GM06990 (cell line): ENCODE data around the gene ZBTB12.
A peak's percentile ranks its signal among the peaks of the same experiment; 100 is the strongest.

Source experiments
- DNase-seq: peaks from one replicate; pipeline ENCODE4 v3.0.0-alpha.2; 2011; ENCODE audit not compliant: insufficient read length; ENCODE audit errors: extremely low read depth
- H3K27me3 ChIP-seq: replicated peaks from 2 replicates; pipeline ENCODE4 v1.6.0; 2011; ENCODE audit warnings: low read length; ENCODE audit not compliant: control insufficient read depth, insufficient read depth
- H3K36me3 ChIP-seq: 2 replicates; pipeline ENCODE4 v1.5.1; 2011; ENCODE audit warnings: low read length; ENCODE audit not compliant: control insufficient read depth, insufficient read depth
- H3K4me3 ChIP-seq: replicated peaks from 2 replicates; pipeline ENCODE4 v1.5.1; 2011; ENCODE audit warnings: low read depth, mild to moderate bottlenecking, control low read depth, low read length
- TF ChIP-seq, protein P1 (sequence below): IDR thresholded peaks from 2 replicates; pipeline ENCODE4 v1.5.1; 2011; ENCODE audit warnings: low read length, control low read depth, mild to moderate bottlenecking, inconsistent platforms; ENCODE audit not compliant: insufficient read depth, poor library complexity, severe bottlenecking

Gene ZBTB12

DNA sequence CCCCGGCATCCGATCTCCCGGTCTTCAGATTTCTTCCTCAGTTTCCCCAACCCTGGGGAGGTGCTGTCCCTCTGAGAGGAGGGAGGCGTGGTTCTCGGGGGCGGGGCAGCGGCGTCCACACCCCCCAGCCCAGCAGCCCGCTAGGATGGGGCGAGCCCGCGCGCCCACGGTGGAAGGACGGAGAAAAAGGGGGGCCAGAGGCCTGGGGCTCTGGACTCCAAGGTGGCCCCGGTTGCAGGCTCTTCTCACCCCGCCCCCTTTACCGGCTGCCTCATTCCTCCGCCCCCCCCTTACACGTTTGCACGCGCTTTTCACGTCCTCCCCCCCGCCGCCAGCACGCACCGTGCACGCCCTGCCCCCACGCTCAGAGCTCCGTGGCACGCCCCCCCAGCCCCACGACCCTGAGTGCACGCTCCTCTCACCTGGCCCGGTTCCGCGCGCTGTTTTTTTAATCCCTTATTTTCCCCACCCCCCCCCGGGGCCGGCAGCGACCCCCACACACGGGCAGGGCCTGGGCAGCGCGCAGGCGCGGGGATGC, 402 bp downstream of the ZBTB12 start:
- Histone ChIP-seq H3K36me3 (no peaks in the 10 kb centered on the region; the same call in 1 of the 2 replicates), H3K4me3 (peak overlapping the region; percentile 62), H3K27me3 (no peaks in the 10 kb centered on the region)
- peak; percentile 72 for DNase-seq
- TF ChIP-seq, protein P1, sequence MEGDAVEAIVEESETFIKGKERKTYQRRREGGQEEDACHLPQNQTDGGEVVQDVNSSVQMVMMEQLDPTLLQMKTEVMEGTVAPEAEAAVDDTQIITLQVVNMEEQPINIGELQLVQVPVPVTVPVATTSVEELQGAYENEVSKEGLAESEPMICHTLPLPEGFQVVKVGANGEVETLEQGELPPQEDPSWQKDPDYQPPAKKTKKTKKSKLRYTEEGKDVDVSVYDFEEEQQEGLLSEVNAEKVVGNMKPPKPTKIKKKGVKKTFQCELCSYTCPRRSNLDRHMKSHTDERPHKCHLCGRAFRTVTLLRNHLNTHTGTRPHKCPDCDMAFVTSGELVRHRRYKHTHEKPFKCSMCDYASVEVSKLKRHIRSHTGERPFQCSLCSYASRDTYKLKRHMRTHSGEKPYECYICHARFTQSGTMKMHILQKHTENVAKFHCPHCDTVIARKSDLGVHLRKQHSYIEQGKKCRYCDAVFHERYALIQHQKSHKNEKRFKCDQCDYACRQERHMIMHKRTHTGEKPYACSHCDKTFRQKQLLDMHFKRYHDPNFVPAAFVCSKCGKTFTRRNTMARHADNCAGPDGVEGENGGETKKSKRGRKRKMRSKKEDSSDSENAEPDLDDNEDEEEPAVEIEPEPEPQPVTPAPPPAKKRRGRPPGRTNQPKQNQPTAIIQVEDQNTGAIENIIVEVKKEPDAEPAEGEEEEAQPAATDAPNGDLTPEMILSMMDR = no peak

DNA sequence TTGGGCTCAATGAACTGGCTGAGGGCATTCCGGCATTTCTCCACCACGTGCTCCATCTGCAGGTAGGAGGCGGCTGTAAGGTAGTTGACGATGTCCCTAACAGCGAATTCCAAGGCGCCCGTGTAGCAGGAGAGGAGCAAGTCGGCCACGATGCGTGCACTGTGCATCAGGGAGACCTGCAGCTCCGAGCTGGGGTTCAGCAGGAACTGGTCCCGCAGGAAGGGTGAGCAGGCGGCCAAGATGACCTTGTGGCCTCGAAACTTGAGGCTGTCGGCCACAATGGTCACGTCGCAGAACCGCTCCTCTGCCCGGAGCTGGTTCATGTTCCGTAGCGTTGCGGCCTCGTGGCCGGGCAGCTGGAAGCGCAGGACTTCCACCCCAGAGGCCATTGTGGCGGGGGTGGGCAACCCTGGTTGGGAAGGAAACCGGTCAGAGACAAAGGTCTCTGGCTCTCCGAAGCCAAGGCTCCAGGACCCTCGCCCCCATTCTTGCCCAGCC, 920 bp downstream of the ZBTB12 start:
- H3K36me3 ChIP-seq = no peaks in the 10 kb centered on the region; the same call in 1 of the 2 replicates
- H3K27me3 ChIP-seq = no peaks in the 10 kb centered on the region
- peak overlapping the region; percentile 62 for H3K4me3 ChIP-seq
- DNase-seq = no peak
- TF ChIP-seq, protein P1 = no peak

DNA sequence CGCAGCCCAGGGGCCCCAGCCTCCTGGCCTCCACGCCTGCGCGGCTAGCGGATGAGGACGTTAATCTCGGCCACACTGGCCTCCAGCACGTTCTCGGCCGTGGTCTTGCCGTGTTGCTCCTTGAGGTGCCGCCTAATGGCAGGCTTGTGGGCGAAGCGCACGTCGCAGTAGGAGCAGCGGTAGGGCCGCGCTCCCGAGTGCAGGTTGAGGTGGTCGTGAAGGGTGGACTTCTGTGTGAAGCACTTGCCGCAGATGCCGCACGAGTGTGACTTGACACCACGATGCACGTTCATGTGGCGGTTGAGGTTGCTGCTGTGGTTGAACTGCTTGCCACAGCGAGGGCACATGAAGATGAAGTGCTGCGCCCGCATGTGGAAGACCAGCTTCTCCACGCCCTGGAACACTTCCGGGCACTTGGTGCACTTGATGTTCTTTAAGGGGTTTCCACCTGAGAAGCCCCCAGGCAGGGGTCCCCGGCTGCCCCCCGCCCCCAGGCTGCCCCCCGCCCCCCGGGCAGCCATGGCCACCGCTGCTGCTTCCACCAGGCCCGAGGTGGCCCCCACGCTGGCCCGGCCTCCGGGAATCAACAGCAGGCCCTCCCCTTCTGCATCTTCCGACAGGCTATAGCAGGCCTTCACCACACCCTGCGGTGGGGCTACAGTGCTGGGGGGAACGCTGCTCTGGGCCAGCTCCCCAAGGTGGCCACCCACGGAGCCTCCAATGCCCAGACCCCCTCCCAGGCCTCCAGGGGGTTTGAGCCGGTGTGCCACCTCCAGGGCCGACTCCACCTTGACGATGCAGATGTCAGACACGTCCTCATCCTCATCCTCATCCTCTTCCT, 1.8 kb downstream of the ZBTB12 start:
- no peaks in the 10 kb centered on the region for H3K27me3 ChIP-seq
- no peaks in the 10 kb centered on the region; the same call in none of the 2 replicates for H3K36me3 ChIP-seq
- no peak for DNase-seq
- TF ChIP-seq, protein P1 = no peak
- H3K4me3 ChIP-seq = no peak overlapping the region

DNA sequence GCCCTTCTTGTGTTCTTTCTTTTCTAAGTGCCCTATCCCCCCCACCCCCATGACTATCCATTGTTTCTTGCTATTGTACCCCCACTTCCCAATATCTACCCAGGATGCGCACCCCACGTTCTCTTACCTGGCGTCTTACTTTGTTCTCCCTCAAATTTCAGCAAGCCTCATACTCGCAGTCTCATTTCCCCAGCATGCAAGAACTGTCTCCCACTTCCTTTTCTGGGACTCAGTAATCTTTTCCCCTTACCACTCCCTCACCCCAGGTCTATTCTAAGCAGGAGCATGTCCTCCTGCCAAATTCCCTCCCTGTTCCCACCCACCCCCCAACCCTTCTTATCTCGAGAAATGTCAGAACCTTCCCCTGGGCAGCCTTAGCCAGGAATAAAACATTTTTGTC, 2.7 kb downstream of the ZBTB12 start:
- DNase-seq = no peak
- no peak overlapping the region for H3K4me3 ChIP-seq
- TF ChIP-seq, protein P1 = no peak

DNA sequence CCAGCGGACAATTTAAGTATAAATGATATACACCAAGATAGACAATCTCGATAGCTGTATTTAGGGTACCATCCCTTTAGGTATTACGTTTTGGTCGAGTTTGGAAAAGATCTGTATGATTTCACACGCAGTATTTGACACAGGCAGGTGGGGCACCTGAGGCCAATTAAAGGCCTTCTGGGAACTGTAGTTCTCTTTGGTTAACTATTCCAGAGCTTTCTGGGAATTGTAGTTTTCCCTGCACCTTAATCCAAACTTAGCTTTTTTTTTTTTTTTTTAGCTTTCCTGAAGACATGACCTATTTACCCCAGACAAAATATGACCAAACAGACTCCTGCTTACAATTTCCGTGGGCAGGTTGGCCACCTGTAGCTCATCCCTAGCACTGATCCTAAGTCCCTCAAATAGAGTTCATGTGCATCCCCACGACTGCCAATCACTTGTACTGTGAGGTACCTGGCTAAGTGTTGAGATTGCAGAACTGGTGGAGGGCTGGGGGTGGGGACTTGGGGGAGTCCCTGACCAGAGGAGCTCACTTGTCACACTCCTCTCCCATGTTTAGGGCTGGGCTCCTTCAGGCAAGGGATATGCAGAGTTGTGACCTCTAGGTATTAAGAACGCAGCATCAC, 3.4 kb downstream of the ZBTB12 start:
- H3K36me3 ChIP-seq = no peaks in the 10 kb centered on the region; the same call in none of the 2 replicates
- TF ChIP-seq, protein P1 = peak; percentile 4
- DNase-seq = no peak
- no peaks in the 10 kb centered on the region for H3K27me3 ChIP-seq
- H3K4me3 ChIP-seq = peak overlapping the region; percentile 92

More for the DNA sequence above, 2.7 kb downstream of the ZBTB12 start:
- Histone ChIP-seq H3K36me3 (no peaks in the 10 kb centered on the region; the same call in none of the 2 replicates), H3K27me3 (no peaks in the 10 kb centered on the region)
